Activated CD4-positive, alpha-beta T cell treated with anti-CD3 and anti-CD28 coated beads for 24 hours (primary cell): Measurements from ENCODE around the gene IL3RA.
A peak's percentile ranks its signal among the peaks of the same experiment; 100 is the strongest.
"Not testable (repeated sequence)": the region's sequence is repeated elsewhere in the genome, so short reads cannot be mapped to it uniquely, and the experiment has no call there.

Experiments used
- DNase-seq, 2 donors: peaks; one replicate each; pipeline ENCODE4 v3.0.0-alpha.2; 2020; ENCODE audit warnings: low read depth in 2 of 2

The IL3RA gene

GRCh38 chrX:1336331-1336943 lies at the start of gene IL3RA:
Gene IL3RA (plus strand): TSS chrX:1336785. CDS start chrX:1341766, 4,981 bp downstream.
- DNase-seq, result no peak

GRCh38 chrX:1289535-1289934 lies 47.0 kb upstream of the IL3RA start:
- DNase-seq, result no peak

GRCh38 chrX:1291110-1291740 lies 45.4 kb upstream of the IL3RA start:
- DNase-seq, result no peak

- DNase-seq, result no peak
Measured at GRCh38 chrX:1292575-1293290, 43.9 kb upstream of the IL3RA start.

GRCh38 chrX:1294301-1295067 lies 42.1 kb upstream of the IL3RA start:
- no peak for DNase-seq

GRCh38 chrX:1295550-1295949 lies 41.0 kb upstream of the IL3RA start:
- no peak for DNase-seq

GRCh38 chrX:1297591-1297990 lies 39.0 kb upstream of the IL3RA start:
- not testable (repeated sequence) for DNase-seq

GRCh38 chrX:1300449-1300848 lies 36.1 kb upstream of the IL3RA start:
- DNase-seq, result no peak

- no peak for DNase-seq
Measured at GRCh38 chrX:1305411-1305810, 31.2 kb upstream of the IL3RA start.

GRCh38 chrX:1306909-1307625 lies 29.5 kb upstream of the IL3RA start:
- DNase-seq, result no peak

GRCh38 chrX:1307626-1308340 lies 28.8 kb upstream of the IL3RA start:
- DNase-seq, result no peak

- DNase-seq, result no peak
Measured at GRCh38 chrX:1308476-1308875, 28.1 kb upstream of the IL3RA start.

GRCh38 chrX:1308917-1309316 lies 27.7 kb upstream of the IL3RA start:
- DNase-seq, result not testable (repeated sequence)

- no peak for DNase-seq
Measured at GRCh38 chrX:1313788-1314187, 22.8 kb upstream of the IL3RA start.

GRCh38 chrX:1316527-1316926 lies 20.1 kb upstream of the IL3RA start:
- DNase-seq, result no peak

GRCh38 chrX:1321674-1322073 lies 14.9 kb upstream of the IL3RA start:
- DNase-seq, result no peak

- DNase-seq, result no peak
Measured at GRCh38 chrX:1322393-1322792, 14.2 kb upstream of the IL3RA start.

- DNase-seq, result peak in 1 of 2 donors; percentile 32
Measured at GRCh38 chrX:1323315-1323714, 13.3 kb upstream of the IL3RA start.

GRCh38 chrX:1325515-1326116 lies 11.0 kb upstream of the IL3RA start:
- no peak for DNase-seq

GRCh38 chrX:1327651-1328304 lies 8.8 kb upstream of the IL3RA start:
- no peak for DNase-seq
